Activated T-helper 2 cell treated with anti-CD3 and anti-CD28 coated beads, Interferon-gamma antibody, Interleukin-2, Interleukin-4, amounts not matched to agents 10 μg/mL and 5 μg/mL and 100 μg/mL, durations not matched to agents 14 hours and 24 hours and 36 hours (primary cell): ENCODE data around the gene EMSY. TPM values are rescaled to one million over a fixed set of nuclear protein-coding genes. Genes with fewer than 3 reads are reported as not detected.
"Not testable (repeated sequence)": the region's sequence is repeated elsewhere in the genome, so short reads cannot be mapped to it uniquely, and the experiment has no call there.

ENCODE experiments used
- DNase-seq: peaks from one replicate; pipeline ENCODE4 v3.0.0; 2021; ENCODE audit warnings: low spot score
- H3K27ac Mint-ChIP-seq: one replicate; pipeline ENCODE4 v1.8.0; 2021; ENCODE audit warnings: mixed read lengths
- H3K27me3 Mint-ChIP-seq: one replicate; pipeline ENCODE4 v1.8.0; 2021; ENCODE audit warnings: low read depth, mixed read lengths
- H3K36me3 Mint-ChIP-seq: one replicate; pipeline ENCODE4 v1.8.0; 2021; ENCODE audit warnings: low read depth, mixed read lengths
- H3K4me1 Mint-ChIP-seq: one replicate; pipeline ENCODE4 v1.8.0; 2021; ENCODE audit warnings: low read depth, mixed read lengths
- H3K4me3 Mint-ChIP-seq: one replicate; pipeline ENCODE4 v1.8.0; 2021; ENCODE audit warnings: low read depth, mild to moderate bottlenecking, moderate library complexity, mixed read lengths
- H3K9me3 Mint-ChIP-seq: one replicate; pipeline ENCODE4 v1.8.0; 2021; ENCODE audit warnings: mixed read lengths
- intact Hi-C: fragments of 100-400 bp; cut with micrococcal nuclease; formaldehyde crosslinking; loops from one replicate; pipeline ENCODE4 v1.15.1; 2023
- total RNA-seq: library from RNA; stranded (reverse); gene quantifications from 2 replicates; pipeline ENCODE4 v1.2.3, GENCODE V29; 2022

Gene EMSY
- total RNA-seq, 1 donor from 2014 or later = 31.5 TPM

GRCh38 chr11:76588455-76589325, 143.9 kb downstream of the EMSY start:
- peak; percentile 64 for DNase-seq
- peak overlapping the region; percentile 4 for H3K4me3 Mint-ChIP-seq
- peaks cover 31% of the 10 kb centered on the region for H3K36me3 Mint-ChIP-seq

DNA sequence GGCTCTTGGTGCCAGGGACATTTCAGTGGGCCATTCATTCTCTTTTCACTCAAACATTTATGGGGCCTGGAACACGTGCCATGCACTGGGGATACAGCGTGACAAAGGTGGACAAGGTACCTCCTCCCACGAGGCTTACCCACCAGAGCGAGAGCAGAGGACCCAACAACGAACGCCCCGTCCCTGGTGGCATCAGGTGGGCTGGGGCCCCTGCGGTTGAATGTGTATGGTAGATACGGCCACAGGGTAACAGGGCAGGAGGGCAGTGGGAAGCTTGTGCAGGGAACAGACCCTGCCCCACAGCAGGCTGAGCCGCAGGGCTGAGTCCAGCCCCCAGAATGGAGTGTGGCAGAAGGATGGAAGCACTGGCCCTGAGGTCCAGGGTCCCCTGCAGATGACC, 144.7 kb downstream of the EMSY start:
- no peak for DNase-seq
- Mint-ChIP-seq H3K36me3 (peaks cover 34% of the 10 kb centered on the region), H3K4me3 (no peak overlapping the region), H3K27ac (peak overlapping the region; percentile 96), H3K27me3 (no peaks in the 10 kb centered on the region), H3K4me1 (peaks cover 68% of the 10 kb centered on the region), H3K9me3 (peaks cover 22% of the 10 kb centered on the region)
- intact Hi-C loops = loop anchor here (2.0 kb wide), 2 partner anchors 21 to 83 kb away; no protein-coding TSS in a partner anchor

More at GRCh38 chr11:76588455-76589325, 143.9 kb downstream of the EMSY start:
- Mint-ChIP-seq H3K27me3 (no peaks in the 10 kb centered on the region), H3K4me1 (peaks cover 64% of the 10 kb centered on the region), H3K27ac (peak overlapping the region; percentile 96), H3K9me3 (peaks cover 18% of the 10 kb centered on the region)
- intact Hi-C loops = loop anchor here (1.0 to 2.0 kb wide), 3 partner anchors 20 to 84 kb away; no protein-coding TSS in a partner anchor

GRCh38 chr11:76589964-76590950, 145.4 kb downstream of the EMSY start:
- intact Hi-C loops = loop anchor here (2.0 to 5.0 kb wide), 3 partner anchors 21 to 83 kb away; no protein-coding TSS in a partner anchor
- H3K36me3 Mint-ChIP-seq = peaks cover 39% of the 10 kb centered on the region

DNA sequence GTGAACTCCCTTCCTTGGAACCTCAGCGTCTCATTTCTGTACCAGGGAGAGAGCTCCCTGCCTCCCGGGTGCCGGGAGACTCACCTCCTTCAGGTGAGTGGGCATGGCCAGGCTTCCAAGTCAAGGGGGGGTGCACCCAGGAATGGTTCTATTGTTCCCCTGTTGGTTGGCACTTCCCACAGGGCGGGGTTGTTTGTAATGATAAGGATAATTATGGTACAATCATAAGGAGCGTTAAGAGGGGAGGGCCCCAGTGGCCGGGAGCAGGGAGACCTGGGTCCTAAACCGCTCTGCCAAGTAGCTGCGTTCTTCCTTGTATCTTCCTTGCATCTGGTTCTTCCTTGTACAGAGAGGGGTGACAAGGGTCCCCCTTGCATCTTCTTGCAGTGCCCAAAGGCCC, 146.6 kb downstream of the EMSY start:
- H3K27me3 Mint-ChIP-seq = no peaks in the 10 kb centered on the region
- no peak for DNase-seq
- H3K36me3 Mint-ChIP-seq = peaks cover 35% of the 10 kb centered on the region
- H3K4me3 Mint-ChIP-seq = no peak overlapping the region
- H3K9me3 Mint-ChIP-seq = peaks cover 24% of the 10 kb centered on the region
- H3K4me1 Mint-ChIP-seq = peaks cover 75% of the 10 kb centered on the region
- H3K27ac Mint-ChIP-seq = peak overlapping the region; percentile 96
- intact Hi-C loops = loop anchor here (5.0 kb wide), 1 partner anchor 39 kb away; no protein-coding TSS in a partner anchor

More at GRCh38 chr11:76589964-76590950, 145.4 kb downstream of the EMSY start:
- peaks cover 27% of the 10 kb centered on the region for H3K9me3 Mint-ChIP-seq
- DNase-seq = no peak
- H3K4me3 Mint-ChIP-seq = no peak overlapping the region
- no peaks in the 10 kb centered on the region for H3K27me3 Mint-ChIP-seq
- peaks cover 75% of the 10 kb centered on the region for H3K4me1 Mint-ChIP-seq
- H3K27ac Mint-ChIP-seq = peak overlapping the region; percentile 96

DNA sequence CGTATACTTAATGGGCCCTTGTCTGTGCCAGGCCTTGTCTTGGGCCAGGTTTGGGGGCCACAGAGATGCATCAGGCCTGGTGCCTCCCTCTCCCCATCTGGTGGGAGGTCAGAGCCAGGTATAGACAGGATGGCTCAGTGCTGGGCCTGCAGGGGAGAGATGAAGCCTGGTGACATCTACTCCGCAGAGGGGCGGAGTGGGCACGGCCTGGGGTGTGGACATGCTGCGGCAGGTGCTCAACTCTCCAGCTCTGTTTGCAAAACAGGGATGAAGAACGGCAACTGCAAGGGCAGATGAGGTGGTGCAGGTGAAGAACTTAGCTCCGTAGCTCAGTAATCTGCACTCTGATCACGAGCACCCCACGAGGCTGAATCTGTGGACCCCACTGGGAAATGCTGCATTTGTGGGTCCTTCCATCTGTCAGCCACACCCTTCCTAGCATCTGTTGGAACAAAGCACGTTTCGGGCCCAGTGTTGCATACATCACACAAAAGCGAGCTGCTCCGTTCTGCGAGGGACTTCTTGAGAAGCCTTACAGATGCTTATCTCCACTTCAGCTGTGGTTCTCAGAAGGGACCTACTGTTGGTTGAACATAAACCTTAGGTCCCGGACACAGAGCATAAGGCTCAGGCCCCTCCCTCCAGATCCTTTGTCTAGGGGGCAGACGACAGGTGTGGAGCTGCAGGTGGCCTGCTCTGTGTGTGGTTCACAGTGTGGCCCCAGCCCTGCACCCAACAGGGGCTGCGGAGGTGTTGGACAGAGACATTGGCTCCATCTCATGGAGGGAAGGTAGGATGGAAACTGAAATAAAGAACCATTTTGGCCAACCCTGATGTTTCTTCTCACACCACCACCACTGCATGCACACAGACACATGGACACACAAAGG, 147.5 kb downstream of the EMSY start:
- Mint-ChIP-seq H3K4me3 (peak overlapping the region; percentile 17), H3K27ac (peak overlapping the region; percentile 96), H3K4me1 (peaks cover 80% of the 10 kb centered on the region), H3K36me3 (peaks cover 35% of the 10 kb centered on the region), H3K9me3 (peaks cover 24% of the 10 kb centered on the region), H3K27me3 (no peaks in the 10 kb centered on the region)
- intact Hi-C loops = loop anchor here (5.0 kb wide), 1 partner anchor 40 kb away; no protein-coding TSS in a partner anchor
- peak; percentile 53 for DNase-seq

GRCh38 chr11:76592961-76593360, 148.1 kb downstream of the EMSY start:
- Mint-ChIP-seq H3K4me1 (peaks cover 86% of the 10 kb centered on the region), H3K9me3 (peaks cover 23% of the 10 kb centered on the region), H3K27me3 (no peaks in the 10 kb centered on the region), H3K27ac (peak overlapping the region; percentile 96), H3K4me3 (peak overlapping the region; percentile 61), H3K36me3 (peaks cover 31% of the 10 kb centered on the region)
- no peak for DNase-seq
- intact Hi-C loops = loop anchor here (5.0 kb wide), 1 partner anchor 41 kb away; no protein-coding TSS in a partner anchor

DNA sequence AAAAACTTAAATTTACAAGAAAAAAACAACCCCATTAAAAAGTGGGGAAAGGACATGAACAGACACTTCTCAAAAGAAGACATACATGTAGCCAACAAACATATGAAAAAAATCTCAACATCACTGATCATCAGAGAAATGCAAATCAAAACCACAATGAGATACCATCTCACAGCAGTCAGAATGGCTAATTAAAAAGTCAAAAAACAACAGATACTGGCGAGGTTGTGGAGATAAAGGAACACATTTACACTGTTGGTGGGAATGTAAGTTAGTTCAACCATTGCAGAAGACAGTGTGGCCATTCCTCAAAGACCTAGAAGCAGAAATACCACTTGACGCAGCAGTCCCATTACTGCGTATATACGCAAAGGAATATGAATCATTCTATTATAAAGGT, 150.3 kb downstream of the EMSY start:
- DNase-seq = peak; percentile 5
- H3K27ac Mint-ChIP-seq = peak overlapping the region; percentile 36
- H3K9me3 Mint-ChIP-seq = peaks cover 20% of the 10 kb centered on the region
- peaks cover 76% of the 10 kb centered on the region for H3K4me1 Mint-ChIP-seq
- H3K4me3 Mint-ChIP-seq, intact Hi-C loops, H3K27me3 Mint-ChIP-seq: not testable (repeated sequence)
- peaks cover 17% of the 10 kb centered on the region for H3K36me3 Mint-ChIP-seq

DNA sequence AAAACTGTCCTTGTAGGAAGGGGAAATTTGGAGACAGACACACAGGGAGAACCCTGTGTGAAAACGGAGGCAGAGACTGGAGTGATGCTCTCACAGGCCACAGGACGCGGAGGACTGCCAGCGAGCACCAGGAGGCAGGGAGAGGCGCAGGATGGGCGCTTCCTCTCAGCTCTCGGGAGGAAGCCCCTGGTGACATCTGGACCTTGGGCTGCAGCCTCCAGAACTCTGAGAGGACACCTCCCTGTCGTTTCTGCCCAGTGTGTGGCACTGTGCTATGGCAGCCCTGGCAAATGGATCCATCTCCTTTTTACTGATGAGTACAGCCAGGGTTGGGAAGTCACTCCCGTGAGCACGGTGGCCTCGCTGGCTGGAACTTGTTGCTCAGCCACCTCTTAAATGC, 151.8 kb downstream of the EMSY start:
- DNase-seq = peak; percentile 7
- intact Hi-C loops = no loop called here
- H3K36me3 Mint-ChIP-seq = peaks cover 17% of the 10 kb centered on the region
- H3K27ac Mint-ChIP-seq = peak overlapping the region; percentile 30
- peaks cover 20% of the 10 kb centered on the region for H3K9me3 Mint-ChIP-seq
- H3K4me1 Mint-ChIP-seq = peaks cover 60% of the 10 kb centered on the region
- no peaks in the 10 kb centered on the region for H3K27me3 Mint-ChIP-seq
- H3K4me3 Mint-ChIP-seq = no peak overlapping the region

DNA sequence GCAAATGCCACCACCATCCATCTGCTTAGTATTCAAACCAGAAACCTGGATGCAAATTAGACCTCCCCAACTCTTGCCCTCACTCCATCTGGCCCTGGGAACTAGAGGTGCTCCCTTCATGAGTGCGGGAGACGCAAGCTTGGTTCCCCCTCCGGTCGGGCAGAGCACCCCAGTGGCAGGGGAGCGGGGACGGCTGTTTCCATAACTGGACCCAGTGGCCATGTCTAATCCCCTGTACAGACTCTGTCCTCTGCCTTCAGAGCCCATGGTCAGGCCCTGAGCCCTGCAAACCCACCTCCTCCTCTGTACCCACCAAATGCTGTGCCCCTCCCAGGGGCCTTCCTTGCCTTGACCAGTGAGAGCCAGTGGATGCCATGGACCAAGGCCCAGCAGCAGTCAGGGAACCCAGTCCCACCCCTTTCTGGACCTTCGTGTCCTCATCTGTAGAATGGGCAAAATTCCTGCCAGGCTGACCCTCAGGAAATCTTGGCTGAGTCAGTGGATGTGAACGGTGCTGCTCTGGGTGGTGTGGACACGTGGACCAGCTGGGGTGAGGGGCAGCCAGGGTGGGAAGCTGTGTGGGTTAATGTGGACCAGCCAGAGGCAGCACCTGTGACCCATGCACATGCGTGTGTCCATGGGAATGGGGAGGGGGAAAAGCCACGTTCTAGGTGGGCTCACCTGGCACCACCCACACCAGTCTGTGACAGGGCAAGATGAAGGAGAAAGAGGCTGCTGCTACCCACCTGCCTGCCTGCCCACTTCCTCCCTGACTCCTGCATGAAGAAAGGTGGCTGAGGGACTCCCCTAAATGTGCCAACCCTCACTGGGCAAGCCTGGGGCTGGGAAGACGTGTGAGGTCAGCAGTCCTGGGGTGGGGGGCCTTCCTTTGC, 153.0 kb downstream of the EMSY start:
- no peaks in the 10 kb centered on the region for H3K27me3 Mint-ChIP-seq
- peak overlapping the region; percentile 28 for H3K27ac Mint-ChIP-seq
- DNase-seq = peak; percentile 8
- H3K4me1 Mint-ChIP-seq = peaks cover 49% of the 10 kb centered on the region
- H3K4me3 Mint-ChIP-seq = no peak overlapping the region
- peaks cover 20% of the 10 kb centered on the region for H3K9me3 Mint-ChIP-seq
- intact Hi-C loops = no loop called here
- H3K36me3 Mint-ChIP-seq = peaks cover 17% of the 10 kb centered on the region

GRCh38 chr11:76598426-76598839, 153.6 kb downstream of the EMSY start:
- H3K9me3 Mint-ChIP-seq = peaks cover 17% of the 10 kb centered on the region
- peaks cover 42% of the 10 kb centered on the region for H3K4me1 Mint-ChIP-seq
- H3K27ac Mint-ChIP-seq = peak overlapping the region; percentile 71
- DNase-seq = no peak
- H3K27me3 Mint-ChIP-seq = no peaks in the 10 kb centered on the region
- intact Hi-C loops = no loop called here
- no peak overlapping the region for H3K4me3 Mint-ChIP-seq
- H3K36me3 Mint-ChIP-seq = peaks cover 14% of the 10 kb centered on the region
